Uterus (tissue), 2 donors: ENCODE measurements around the gene CDH2.

Source experiments
- POLR2A ChIP-seq, 2 donors: fragments of 450-650 bp; IDR thresholded peaks; one replicate each; pipeline ENCODE4 v1.6.1; 2016; ENCODE audit warnings: antibody characterized with exemption in 2 of 2, mild to moderate bottlenecking in 1 of 2, moderate library complexity in 1 of 2
- TF ChIP-seq, protein P1 (sequence below), 4 experiments: fragments of 200-600 bp in 2 of 4; fragments of 450-650 bp in 2 of 4; sonication (generic) in 2 of 4; IDR thresholded peaks; one replicate each; pipeline ENCODE4 v1.5.1; 2016 to 2019; ENCODE audit warnings: antibody characterized with exemption in 4 of 4, mild to moderate bottlenecking in 2 of 4, moderate library complexity in 1 of 4

- TF ChIP-seq, protein P1, sequence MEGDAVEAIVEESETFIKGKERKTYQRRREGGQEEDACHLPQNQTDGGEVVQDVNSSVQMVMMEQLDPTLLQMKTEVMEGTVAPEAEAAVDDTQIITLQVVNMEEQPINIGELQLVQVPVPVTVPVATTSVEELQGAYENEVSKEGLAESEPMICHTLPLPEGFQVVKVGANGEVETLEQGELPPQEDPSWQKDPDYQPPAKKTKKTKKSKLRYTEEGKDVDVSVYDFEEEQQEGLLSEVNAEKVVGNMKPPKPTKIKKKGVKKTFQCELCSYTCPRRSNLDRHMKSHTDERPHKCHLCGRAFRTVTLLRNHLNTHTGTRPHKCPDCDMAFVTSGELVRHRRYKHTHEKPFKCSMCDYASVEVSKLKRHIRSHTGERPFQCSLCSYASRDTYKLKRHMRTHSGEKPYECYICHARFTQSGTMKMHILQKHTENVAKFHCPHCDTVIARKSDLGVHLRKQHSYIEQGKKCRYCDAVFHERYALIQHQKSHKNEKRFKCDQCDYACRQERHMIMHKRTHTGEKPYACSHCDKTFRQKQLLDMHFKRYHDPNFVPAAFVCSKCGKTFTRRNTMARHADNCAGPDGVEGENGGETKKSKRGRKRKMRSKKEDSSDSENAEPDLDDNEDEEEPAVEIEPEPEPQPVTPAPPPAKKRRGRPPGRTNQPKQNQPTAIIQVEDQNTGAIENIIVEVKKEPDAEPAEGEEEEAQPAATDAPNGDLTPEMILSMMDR (IDR thresholded peaks at IDR 0.05): no peak
- no peak for TF ChIP-seq POLR2A (IDR thresholded peaks at IDR 0.05)
Measured at GRCh38 chr18:28193177-28193778, 16.3 kb upstream of the CDH2 start.
